ENCODE data around the gene CD93. TPM values are rescaled to one million over a fixed set of nuclear protein-coding genes. Genes with fewer than 3 reads are reported as not detected.

CD93 gene
- polyA plus RNA-seq, 1 donor from 2014 or later = not detected

DNA sequence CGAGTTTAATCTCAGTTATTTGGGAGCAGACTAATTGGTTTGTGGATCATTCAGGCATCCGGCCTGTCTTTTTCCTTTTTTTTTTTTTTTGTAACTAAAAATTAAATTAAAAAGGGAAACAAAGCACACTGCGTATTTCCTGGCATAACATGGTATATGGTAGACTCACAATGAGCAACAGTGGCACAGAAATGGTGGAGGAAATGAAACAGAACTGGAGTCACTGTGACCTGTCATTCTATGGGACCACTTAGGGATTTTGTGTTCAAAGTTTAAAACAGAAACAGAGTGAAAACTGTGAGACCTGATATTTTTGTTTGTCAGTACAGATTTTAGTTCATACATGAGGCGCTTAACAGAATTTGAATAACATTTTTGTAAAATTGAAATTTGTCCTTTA, 4.8 kb upstream of the CD93 start:
- Histone ChIP-seq H3K27me3 (ENCODE audit: insufficient read depth, low read depth, low read length) (no peaks in the 10 kb centered on the region), H3F3A (ENCODE audit: insufficient read depth, low read length, poor library complexity, severe bottlenecking) (no peaks in the 10 kb centered on the region), H3K4me3 (ENCODE audit: low read length) (no peak overlapping the region), H3K9me2 (ENCODE audit: insufficient read depth, low read length) (no peaks in the 10 kb centered on the region), H4K20me1 (ENCODE audit: insufficient read depth) (no peaks in the 10 kb centered on the region), H3K9me3 (ENCODE audit: low read length) (no peaks in the 10 kb centered on the region), H3K4me2 (ENCODE audit: low read length) (no peak overlapping the region), H3K9ac (ENCODE audit: low read length) (no peak overlapping the region), H2AFZ (ENCODE audit: low read depth, low read length) (no peak overlapping the region), H3K27ac (ENCODE audit: low read length) (no peak overlapping the region), H3K79me2 (replicated peaks; ENCODE audit: insufficient read depth, low read length) (no peaks in the 10 kb centered on the region), H3K36me3 (ENCODE audit: insufficient read depth, low read length) (no peaks in the 10 kb centered on the region)
- TF ChIP-seq EZH2 (IDR thresholded peaks at IDR 0.05; ENCODE audit: borderline replicate concordance, insufficient read depth, low read length, poor library complexity, severe bottlenecking) = no peak
- no peak for TF ChIP-seq EP300 (conservative IDR thresholded peaks at IDR 0.05; ENCODE audit: poor library complexity, severe bottlenecking)
- no peak for TF ChIP-seq TAF1 (IDR thresholded peaks at IDR 0.05; ENCODE audit: low read depth)

DNA sequence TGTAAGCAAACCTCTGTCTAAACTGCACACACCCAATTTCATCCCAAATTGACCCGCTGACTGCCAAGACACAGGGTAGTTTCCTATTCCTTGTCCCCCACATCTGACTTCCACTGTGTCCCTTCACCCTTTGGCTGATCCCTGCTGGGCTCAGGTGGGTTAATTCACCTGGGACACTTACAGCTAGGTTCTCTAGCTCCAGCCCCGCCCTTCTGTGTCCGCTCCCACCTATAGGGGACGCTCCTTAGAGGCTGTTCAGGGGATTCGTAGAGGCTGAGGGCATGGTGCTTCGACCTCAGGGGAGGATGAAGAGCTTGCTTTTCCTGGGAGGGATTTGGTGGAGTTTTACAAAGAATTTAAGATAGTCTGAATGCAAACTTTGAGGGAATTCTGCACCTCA, 4.0 kb upstream of the CD93 start:
- Histone ChIP-seq H3K79me2 (replicated peaks; ENCODE audit: insufficient read depth, low read length) (no peaks in the 10 kb centered on the region), H3K27ac (ENCODE audit: low read length) (no peak overlapping the region), H4K20me1 (ENCODE audit: insufficient read depth) (no peaks in the 10 kb centered on the region), H3K9me3 (ENCODE audit: low read length) (no peaks in the 10 kb centered on the region), H3F3A (ENCODE audit: insufficient read depth, low read length, poor library complexity, severe bottlenecking) (no peaks in the 10 kb centered on the region), H3K9ac (ENCODE audit: low read length) (no peak overlapping the region), H3K27me3 (ENCODE audit: insufficient read depth, low read depth, low read length) (no peaks in the 10 kb centered on the region), H3K4me2 (ENCODE audit: low read length) (no peak overlapping the region), H2AFZ (ENCODE audit: low read depth, low read length) (no peak overlapping the region), H3K36me3 (ENCODE audit: insufficient read depth, low read length) (no peaks in the 10 kb centered on the region), H3K4me3 (ENCODE audit: low read length) (no peak overlapping the region), H3K9me2 (ENCODE audit: insufficient read depth, low read length) (no peaks in the 10 kb centered on the region)
- no peak for TF ChIP-seq EP300 (conservative IDR thresholded peaks at IDR 0.05; ENCODE audit: poor library complexity, severe bottlenecking)
- TF ChIP-seq, protein P1, sequence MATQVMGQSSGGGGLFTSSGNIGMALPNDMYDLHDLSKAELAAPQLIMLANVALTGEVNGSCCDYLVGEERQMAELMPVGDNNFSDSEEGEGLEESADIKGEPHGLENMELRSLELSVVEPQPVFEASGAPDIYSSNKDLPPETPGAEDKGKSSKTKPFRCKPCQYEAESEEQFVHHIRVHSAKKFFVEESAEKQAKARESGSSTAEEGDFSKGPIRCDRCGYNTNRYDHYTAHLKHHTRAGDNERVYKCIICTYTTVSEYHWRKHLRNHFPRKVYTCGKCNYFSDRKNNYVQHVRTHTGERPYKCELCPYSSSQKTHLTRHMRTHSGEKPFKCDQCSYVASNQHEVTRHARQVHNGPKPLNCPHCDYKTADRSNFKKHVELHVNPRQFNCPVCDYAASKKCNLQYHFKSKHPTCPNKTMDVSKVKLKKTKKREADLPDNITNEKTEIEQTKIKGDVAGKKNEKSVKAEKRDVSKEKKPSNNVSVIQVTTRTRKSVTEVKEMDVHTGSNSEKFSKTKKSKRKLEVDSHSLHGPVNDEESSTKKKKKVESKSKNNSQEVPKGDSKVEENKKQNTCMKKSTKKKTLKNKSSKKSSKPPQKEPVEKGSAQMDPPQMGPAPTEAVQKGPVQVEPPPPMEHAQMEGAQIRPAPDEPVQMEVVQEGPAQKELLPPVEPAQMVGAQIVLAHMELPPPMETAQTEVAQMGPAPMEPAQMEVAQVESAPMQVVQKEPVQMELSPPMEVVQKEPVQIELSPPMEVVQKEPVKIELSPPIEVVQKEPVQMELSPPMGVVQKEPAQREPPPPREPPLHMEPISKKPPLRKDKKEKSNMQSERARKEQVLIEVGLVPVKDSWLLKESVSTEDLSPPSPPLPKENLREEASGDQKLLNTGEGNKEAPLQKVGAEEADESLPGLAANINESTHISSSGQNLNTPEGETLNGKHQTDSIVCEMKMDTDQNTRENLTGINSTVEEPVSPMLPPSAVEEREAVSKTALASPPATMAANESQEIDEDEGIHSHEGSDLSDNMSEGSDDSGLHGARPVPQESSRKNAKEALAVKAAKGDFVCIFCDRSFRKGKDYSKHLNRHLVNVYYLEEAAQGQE (IDR thresholded peaks at IDR 0.05; ENCODE audit: borderline replicate concordance) = no peak
- no peak for TF ChIP-seq EZH2 (IDR thresholded peaks at IDR 0.05; ENCODE audit: borderline replicate concordance, insufficient read depth, low read length, poor library complexity, severe bottlenecking)
- TF ChIP-seq MXI1 (conservative IDR thresholded peaks at IDR 0.05; ENCODE audit: poor library complexity, severe bottlenecking) = no peak
- TF ChIP-seq SMC3 (conservative IDR thresholded peaks at IDR 0.05; ENCODE audit: poor library complexity) = no peak
- TF ChIP-seq TAF1 (IDR thresholded peaks at IDR 0.05; ENCODE audit: low read depth) = no peak
- no peak for TF ChIP-seq POLR2AphosphoS5 (IDR thresholded peaks at IDR 0.05)
- TF ChIP-seq, protein P2, sequence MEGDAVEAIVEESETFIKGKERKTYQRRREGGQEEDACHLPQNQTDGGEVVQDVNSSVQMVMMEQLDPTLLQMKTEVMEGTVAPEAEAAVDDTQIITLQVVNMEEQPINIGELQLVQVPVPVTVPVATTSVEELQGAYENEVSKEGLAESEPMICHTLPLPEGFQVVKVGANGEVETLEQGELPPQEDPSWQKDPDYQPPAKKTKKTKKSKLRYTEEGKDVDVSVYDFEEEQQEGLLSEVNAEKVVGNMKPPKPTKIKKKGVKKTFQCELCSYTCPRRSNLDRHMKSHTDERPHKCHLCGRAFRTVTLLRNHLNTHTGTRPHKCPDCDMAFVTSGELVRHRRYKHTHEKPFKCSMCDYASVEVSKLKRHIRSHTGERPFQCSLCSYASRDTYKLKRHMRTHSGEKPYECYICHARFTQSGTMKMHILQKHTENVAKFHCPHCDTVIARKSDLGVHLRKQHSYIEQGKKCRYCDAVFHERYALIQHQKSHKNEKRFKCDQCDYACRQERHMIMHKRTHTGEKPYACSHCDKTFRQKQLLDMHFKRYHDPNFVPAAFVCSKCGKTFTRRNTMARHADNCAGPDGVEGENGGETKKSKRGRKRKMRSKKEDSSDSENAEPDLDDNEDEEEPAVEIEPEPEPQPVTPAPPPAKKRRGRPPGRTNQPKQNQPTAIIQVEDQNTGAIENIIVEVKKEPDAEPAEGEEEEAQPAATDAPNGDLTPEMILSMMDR (IDR thresholded peaks at IDR 0.05; ENCODE audit: poor library complexity, severe bottlenecking) = no peak
- no peak for TF ChIP-seq RAD21 (conservative IDR thresholded peaks at IDR 0.05)

DNA sequence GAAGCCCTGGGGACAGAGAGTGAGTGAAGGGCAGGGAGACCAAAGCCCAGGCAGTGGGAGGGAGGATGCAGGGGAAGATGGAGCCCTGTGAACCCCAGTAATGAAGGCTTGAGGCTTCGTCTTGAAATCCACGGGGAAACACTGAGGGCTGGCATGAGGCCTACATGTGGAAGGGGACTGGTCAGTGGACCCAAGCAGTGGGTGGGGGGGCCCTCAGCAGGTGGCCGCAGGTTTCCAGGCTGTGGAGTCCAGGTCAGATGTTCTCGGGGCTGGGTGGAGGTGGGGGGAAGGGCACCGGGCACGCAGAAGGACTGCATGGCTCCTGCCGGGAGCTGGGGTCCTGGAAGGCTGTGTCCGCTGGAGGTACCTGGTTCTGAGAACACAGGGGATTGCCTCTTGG, 2.7 kb upstream of the CD93 start:
- no peak overlapping the region for H3K9ac ChIP-seq (ENCODE audit: low read length)
- H3K27me3 ChIP-seq (ENCODE audit: insufficient read depth, low read depth, low read length) = no peaks in the 10 kb centered on the region
- no peaks in the 10 kb centered on the region for H3K36me3 ChIP-seq (ENCODE audit: insufficient read depth, low read length)
- no peak overlapping the region for H3K27ac ChIP-seq (ENCODE audit: low read length)
- no peaks in the 10 kb centered on the region for H3K79me2 ChIP-seq (replicated peaks; ENCODE audit: insufficient read depth, low read length)
- H2AFZ ChIP-seq (ENCODE audit: low read depth, low read length) = no peak overlapping the region
- H3F3A ChIP-seq (ENCODE audit: insufficient read depth, low read length, poor library complexity, severe bottlenecking) = no peaks in the 10 kb centered on the region
- no peak overlapping the region for H3K4me3 ChIP-seq (ENCODE audit: low read length)
- H3K9me3 ChIP-seq (ENCODE audit: low read length) = no peaks in the 10 kb centered on the region
- no peaks in the 10 kb centered on the region for H4K20me1 ChIP-seq (ENCODE audit: insufficient read depth)
- no peaks in the 10 kb centered on the region for H3K9me2 ChIP-seq (ENCODE audit: insufficient read depth, low read length)
- H3K4me2 ChIP-seq (ENCODE audit: low read length) = no peak overlapping the region
- no peak for TF ChIP-seq POLR2AphosphoS5 (IDR thresholded peaks at IDR 0.05)

Measured in neural cell (in vitro differentiated cells).